Neural cell (in vitro differentiated cells): ENCODE measurements around the gene MED13. TPM values are rescaled to one million over a fixed set of nuclear protein-coding genes. Genes with fewer than 3 reads are reported as not detected.
"Not testable (repeated sequence)": the region's sequence is repeated elsewhere in the genome, so short reads cannot be mapped to it uniquely, and the experiment has no call there.

Source experiments
- H2AFZ ChIP-seq: fragments of 200-600, 300-800 bp; sonication (generic), shearing (Covaris generic); 2 replicates; pipeline ENCODE4 v1.6.0; 2014; ENCODE audit warnings: low read depth, mild to moderate bottlenecking, antibody characterized with exemption, low read length, moderate library complexity
- H3F3A ChIP-seq: fragments of 200-600 bp; shearing (Covaris generic); 2 replicates; pipeline ENCODE4 v1.6.1; 2016; ENCODE audit warnings: mild to moderate bottlenecking, moderate library complexity, mixed read lengths, antibody characterized with exemption, low read length; ENCODE audit not compliant: insufficient read depth, poor library complexity, severe bottlenecking
- H3K27ac ChIP-seq: fragments of 200-600, 300-800 bp; sonication (generic), shearing (Covaris generic); 2 replicates; pipeline ENCODE4 v1.5.1; 2014; ENCODE audit warnings: mild to moderate bottlenecking, low read length, moderate library complexity
- H3K27me3 ChIP-seq: fragments of 300-800, 200-600 bp; sonication (generic), shearing (Covaris generic); 2 replicates; pipeline ENCODE4 v1.6.0; 2014; ENCODE audit warnings: mild to moderate bottlenecking, low read depth, low read length, moderate library complexity; ENCODE audit not compliant: insufficient read depth
- H3K36me3 ChIP-seq: fragments of 300-800, 200-600 bp; sonication (generic), shearing (Covaris generic); 2 replicates; pipeline ENCODE4 v1.5.1; 2014; ENCODE audit warnings: mild to moderate bottlenecking, antibody characterized with exemption, low read length, moderate library complexity; ENCODE audit not compliant: insufficient read depth
- H3K4me2 ChIP-seq: fragments of 300-800, 200-600 bp; sonication (generic), shearing (Covaris generic); 2 replicates; pipeline ENCODE4 v1.6.0; 2014; ENCODE audit warnings: mild to moderate bottlenecking, low read length
- H3K4me3 ChIP-seq: fragments of 300-800, 200-600 bp; sonication (generic), shearing (Covaris generic); 2 replicates; pipeline ENCODE4 v1.5.1; 2014; ENCODE audit warnings: mild to moderate bottlenecking, low read length, moderate library complexity
- H3K79me2 ChIP-seq: fragments of 200-600 bp; shearing (Covaris generic); replicated peaks from 2 replicates; pipeline ENCODE4 v1.6.0; 2014; ENCODE audit warnings: mild to moderate bottlenecking, low read length, moderate library complexity; ENCODE audit not compliant: insufficient read depth
- H3K9ac ChIP-seq: fragments of 300-800, 200-600 bp; sonication (generic), shearing (Covaris generic); 2 replicates; pipeline ENCODE4 v1.6.1; 2016; ENCODE audit warnings: mild to moderate bottlenecking, low read length, mixed read lengths
- H3K9me2 ChIP-seq: fragments of 200-600 bp; shearing (Covaris generic); 2 replicates; pipeline ENCODE4 v1.6.1; 2016; ENCODE audit warnings: mild to moderate bottlenecking, low read length, mixed read lengths; ENCODE audit not compliant: insufficient read depth
- H3K9me3 ChIP-seq: fragments of 200-600, 300-800 bp; sonication (generic), shearing (Covaris generic); 2 replicates; pipeline ENCODE4 v1.6.1; 2016; ENCODE audit warnings: mild to moderate bottlenecking, mixed run types, low read length, moderate library complexity, mixed read lengths
- H4K20me1 ChIP-seq: fragments of 200-600 bp; shearing (Covaris generic); 2 replicates; pipeline ENCODE4 v1.6.1; 2016; ENCODE audit warnings: mild to moderate bottlenecking, mixed run types; ENCODE audit not compliant: insufficient read depth
- EP300 ChIP-seq: fragments of 450-650 bp; conservative IDR thresholded peaks from 2 replicates; pipeline ENCODE4 v1.6.1; 2014; ENCODE audit warnings: antibody characterized with exemption, mild to moderate bottlenecking, moderate library complexity; ENCODE audit not compliant: poor library complexity, severe bottlenecking
- EZH2 ChIP-seq: fragments of 200-600, 300-800 bp; shearing (Covaris generic), sonication (generic); IDR thresholded peaks from 2 replicates; pipeline ENCODE4 v1.6.1; 2014; ENCODE audit warnings: antibody characterized with exemption, low read length, borderline replicate concordance, mild to moderate bottlenecking; ENCODE audit not compliant: insufficient read depth, poor library complexity, severe bottlenecking
- POLR2AphosphoS5 ChIP-seq: IDR thresholded peaks from 2 replicates; pipeline ENCODE4 v1.6.1; 2012
- RAD21 ChIP-seq: fragments of 450-650 bp; conservative IDR thresholded peaks from 2 replicates; pipeline ENCODE4 v1.6.1; 2014; ENCODE audit warnings: antibody characterized with exemption, mild to moderate bottlenecking, moderate library complexity
- REST ChIP-seq: IDR thresholded peaks from 2 replicates; pipeline ENCODE4 v1.6.1; 2012; ENCODE audit warnings: borderline replicate concordance
- SMC3 ChIP-seq: fragments of 450-650 bp; conservative IDR thresholded peaks from 2 replicates; pipeline ENCODE4 v1.6.1; 2014; ENCODE audit warnings: antibody characterized with exemption, mild to moderate bottlenecking, moderate library complexity; ENCODE audit not compliant: poor library complexity
- TAF1 ChIP-seq: IDR thresholded peaks from 2 replicates; pipeline ENCODE4 v1.6.1; 2012; ENCODE audit warnings: low read depth
- polyA plus RNA-seq: library from polyadenylated mRNA; depleted of rRNA; stranded (reverse); fragments of >200 nt; gene quantifications from 2 replicates; pipeline ENCODE4 v1.2.3, GENCODE V29; 2014
- TF ChIP-seq, protein P1 (sequence below): fragments of 450-650 bp; IDR thresholded peaks from 2 replicates; pipeline ENCODE4 v1.5.1; 2014; ENCODE audit warnings: antibody characterized with exemption, mild to moderate bottlenecking, moderate library complexity; ENCODE audit not compliant: poor library complexity, severe bottlenecking

Gene MED13
- polyA plus RNA-seq, 1 donor from 2014 or later: 22.6 TPM

GRCh38 chr17:61897548-61898180 is 167.4 kb downstream of the MED13 start:
- H4K20me1 ChIP-seq: no peaks in the 10 kb centered on the region
- no peaks in the 10 kb centered on the region for H3K36me3 ChIP-seq
- H3K79me2 ChIP-seq: no peaks in the 10 kb centered on the region
- no peaks in the 10 kb centered on the region for H3K9me2 ChIP-seq
- no peaks in the 10 kb centered on the region for H3K9me3 ChIP-seq
- H3F3A ChIP-seq: no peaks in the 10 kb centered on the region
- H2AFZ ChIP-seq: no peak overlapping the region
- no peak overlapping the region for H3K9ac ChIP-seq
- no peak overlapping the region for H3K4me2 ChIP-seq
- no peak overlapping the region for H3K4me3 ChIP-seq
- H3K27ac ChIP-seq: no peak overlapping the region
- TF ChIP-seq REST (no peak), TAF1 (no peak)
- H3K27me3 ChIP-seq: no peaks in the 10 kb centered on the region

DNA sequence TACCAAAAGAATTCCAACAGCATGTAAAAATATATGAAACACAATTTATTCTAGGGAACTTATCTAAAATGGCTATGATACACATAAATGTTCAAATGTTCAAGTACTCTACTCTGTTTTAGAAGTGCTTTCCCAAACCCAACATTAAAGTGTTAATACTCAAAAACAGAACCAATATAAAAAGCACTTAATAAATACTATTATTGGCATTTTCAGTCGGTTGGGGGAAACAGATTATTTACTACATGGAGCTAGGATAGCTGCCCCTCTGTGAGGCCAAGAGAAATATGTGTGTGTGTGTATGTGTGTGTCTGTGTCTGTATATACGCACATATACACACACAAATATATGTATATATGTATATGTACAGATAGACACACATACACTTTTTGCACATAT is 169.7 kb downstream of the MED13 start:
- Histone ChIP-seq H3K9me3 (no peaks in the 10 kb centered on the region), H3K9ac (no peak overlapping the region), H3K4me2 (no peak overlapping the region), H3K9me2 (no peaks in the 10 kb centered on the region), H3K27ac (no peak overlapping the region), H2AFZ (no peak overlapping the region), H3K27me3 (no peaks in the 10 kb centered on the region), H3K79me2 (no peaks in the 10 kb centered on the region), H3K36me3 (no peaks in the 10 kb centered on the region), H4K20me1 (no peaks in the 10 kb centered on the region), H3F3A (no peaks in the 10 kb centered on the region), H3K4me3 (no peak overlapping the region)
- TF ChIP-seq TAF1 (no peak), EZH2 (no peak), REST (no peak), RAD21 (no peak), SMC3 (no peak), POLR2AphosphoS5 (no peak), EP300 (no peak)
- TF ChIP-seq, protein P1, sequence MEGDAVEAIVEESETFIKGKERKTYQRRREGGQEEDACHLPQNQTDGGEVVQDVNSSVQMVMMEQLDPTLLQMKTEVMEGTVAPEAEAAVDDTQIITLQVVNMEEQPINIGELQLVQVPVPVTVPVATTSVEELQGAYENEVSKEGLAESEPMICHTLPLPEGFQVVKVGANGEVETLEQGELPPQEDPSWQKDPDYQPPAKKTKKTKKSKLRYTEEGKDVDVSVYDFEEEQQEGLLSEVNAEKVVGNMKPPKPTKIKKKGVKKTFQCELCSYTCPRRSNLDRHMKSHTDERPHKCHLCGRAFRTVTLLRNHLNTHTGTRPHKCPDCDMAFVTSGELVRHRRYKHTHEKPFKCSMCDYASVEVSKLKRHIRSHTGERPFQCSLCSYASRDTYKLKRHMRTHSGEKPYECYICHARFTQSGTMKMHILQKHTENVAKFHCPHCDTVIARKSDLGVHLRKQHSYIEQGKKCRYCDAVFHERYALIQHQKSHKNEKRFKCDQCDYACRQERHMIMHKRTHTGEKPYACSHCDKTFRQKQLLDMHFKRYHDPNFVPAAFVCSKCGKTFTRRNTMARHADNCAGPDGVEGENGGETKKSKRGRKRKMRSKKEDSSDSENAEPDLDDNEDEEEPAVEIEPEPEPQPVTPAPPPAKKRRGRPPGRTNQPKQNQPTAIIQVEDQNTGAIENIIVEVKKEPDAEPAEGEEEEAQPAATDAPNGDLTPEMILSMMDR: no peak

DNA sequence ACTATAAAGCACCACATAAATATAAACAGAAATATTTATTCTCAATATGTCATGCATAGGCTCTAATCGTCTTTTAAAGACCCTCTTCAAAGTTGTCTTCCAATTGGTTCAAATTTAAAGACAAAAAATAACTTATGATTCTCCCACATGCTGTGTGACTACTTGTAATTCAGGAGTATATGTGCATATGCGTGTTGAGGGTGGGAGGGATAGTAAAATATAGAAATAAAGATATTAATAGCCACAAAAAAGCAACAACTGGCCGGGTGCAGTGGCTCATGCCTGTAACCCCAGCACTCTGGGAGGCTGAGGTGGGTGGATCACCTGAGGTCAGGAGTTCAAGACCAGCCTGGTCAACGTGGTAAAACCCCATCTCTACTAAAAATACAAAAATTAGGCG is 170.8 kb downstream of the MED13 start:
- not testable (repeated sequence) for H3K27me3 ChIP-seq, H3F3A ChIP-seq, H3K79me2 ChIP-seq, H3K36me3 ChIP-seq, H3K9me3 ChIP-seq, H3K9ac ChIP-seq, H3K9me2 ChIP-seq, H4K20me1 ChIP-seq, H3K4me2 ChIP-seq, H3K4me3 ChIP-seq, H2AFZ ChIP-seq, H3K27ac ChIP-seq
